ENCODE results near the gene ACP5.
"Not testable (repeated sequence)": the region's sequence is repeated elsewhere in the genome, so short reads cannot be mapped to it uniquely, and the experiment has no call there.

ACP5 gene

DNA sequence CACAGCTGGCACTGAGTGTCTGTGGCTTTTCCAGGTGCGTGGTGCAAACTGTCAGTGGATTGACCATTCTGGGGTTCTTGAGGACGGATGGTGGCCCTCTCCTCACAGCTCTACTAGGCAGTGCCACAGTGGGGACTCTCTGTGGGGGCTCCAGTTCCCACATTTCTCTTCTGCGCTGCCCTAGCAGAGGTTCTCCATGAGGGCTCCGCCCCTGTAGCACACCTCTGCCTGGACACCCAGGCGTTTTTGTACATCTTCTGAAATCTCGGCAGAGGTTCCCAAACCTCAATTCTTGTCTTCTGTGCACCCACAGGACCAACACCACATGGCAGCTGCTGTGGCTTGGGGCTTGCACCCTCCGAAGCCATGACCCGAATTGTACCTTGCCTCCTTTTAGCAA is 29.0 kb upstream of the ACP5 start:
- Histone ChIP-seq H2AK5ac (ENCODE audit: low read length, severe bottlenecking) (no peak overlapping the region), H2BK120ac (ENCODE audit: low read depth, low read length) (no peak overlapping the region), H3K36me3 (ENCODE audit: control insufficient read depth in 1 of 2, insufficient read depth in 2 of 2, low read depth in 1 of 2, low read length in 2 of 2) (peaks cover 28 to 38% of the 10 kb centered on the region in 2 experiments), H2BK5ac (ENCODE audit: low read depth, low read length, poor library complexity, severe bottlenecking) (no peak overlapping the region), H2BK12ac (ENCODE audit: low read length in 2 of 2) (no peak overlapping the region), H3K9ac (ENCODE audit: low read length) (no peak overlapping the region), H3K79me1 (replicated peaks; ENCODE audit: low read length, poor library complexity, severe bottlenecking) (peaks cover 10% of the 10 kb centered on the region), H3K27ac (ENCODE audit: low read length, poor library complexity, severe bottlenecking) (no peak overlapping the region), H2BK15ac (ENCODE audit: low read depth, poor library complexity, severe bottlenecking) (no peak overlapping the region), H3K14ac (ENCODE audit: low read length in 2 of 2) (no peak overlapping the region), H3K27me3 (ENCODE audit: control insufficient read depth in 1 of 2, insufficient read depth in 1 of 2, low read length in 2 of 2) (no peaks in the 10 kb centered on the region), H3K23ac (ENCODE audit: low read length in 2 of 2) (no peak overlapping the region), H2AFZ (ENCODE audit: low read depth, low read length) (no peak overlapping the region), H4K8ac (ENCODE audit: low read length) (no peak overlapping the region), H3K4me2 (ENCODE audit: low read length, poor library complexity, severe bottlenecking) (no peak overlapping the region), H3K4ac (ENCODE audit: low read depth in 1 of 2, low read length in 2 of 2) (no peak overlapping the region), H4K91ac (ENCODE audit: low read length) (no peak overlapping the region), H3K18ac (ENCODE audit: low read depth in 1 of 2, low read length in 2 of 2) (no peak overlapping the region), H3K4me3 (ENCODE audit: insufficient read depth in 1 of 2, low read depth in 1 of 2, low read length in 2 of 2) (no peak overlapping the region), H3K9me3 (ENCODE audit: control insufficient read depth, low read length) (peaks cover 4% of the 10 kb centered on the region), H3K4me1 (ENCODE audit: control insufficient read depth, insufficient read depth, low read depth, low read length) (no peaks in the 10 kb centered on the region)
- 97% methylated on average over 8 of the region's 8 CpGs for WGBS
- DNase-seq = no peak

DNA sequence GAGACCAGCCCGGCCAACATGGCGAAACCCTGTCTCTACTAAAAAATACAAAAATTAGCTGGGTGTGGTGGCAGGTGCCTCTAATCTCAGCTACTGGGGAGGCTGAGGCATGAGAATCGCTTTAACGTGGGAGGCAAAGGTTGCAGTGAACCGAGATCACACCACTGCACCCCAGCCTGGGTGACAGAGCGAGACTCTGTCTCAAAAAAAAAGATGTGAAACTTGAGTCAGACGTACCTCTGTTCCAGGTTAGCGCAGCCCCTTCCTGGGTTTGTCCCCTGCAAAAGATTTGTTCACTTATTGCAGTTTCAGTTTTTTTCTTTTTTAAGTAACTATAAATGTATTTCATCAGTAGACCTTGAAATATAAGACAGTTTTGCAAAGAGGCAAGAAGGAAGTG is 22.3 kb upstream of the ACP5 start:
- H2AFZ ChIP-seq (ENCODE audit: low read depth, low read length); H4K91ac ChIP-seq (ENCODE audit: low read length); H3K4me1 ChIP-seq (ENCODE audit: control insufficient read depth, insufficient read depth, low read depth, low read length); H2BK5ac ChIP-seq (ENCODE audit: low read depth, low read length, poor library complexity, severe bottlenecking); H3K18ac ChIP-seq (ENCODE audit: low read depth in 1 of 2, low read length in 2 of 2); H3K4me3 ChIP-seq (ENCODE audit: insufficient read depth in 1 of 2, low read depth in 1 of 2, low read length in 2 of 2); H3K14ac ChIP-seq (ENCODE audit: low read length in 2 of 2); H3K79me1 ChIP-seq (replicated peaks; ENCODE audit: low read length, poor library complexity, severe bottlenecking); H2BK120ac ChIP-seq (ENCODE audit: low read depth, low read length); H2AK5ac ChIP-seq (ENCODE audit: low read length, severe bottlenecking); H3K27ac ChIP-seq (ENCODE audit: low read length, poor library complexity, severe bottlenecking); H3K23ac ChIP-seq (ENCODE audit: low read length in 2 of 2); H4K8ac ChIP-seq (ENCODE audit: low read length); H2BK15ac ChIP-seq (ENCODE audit: low read depth, poor library complexity, severe bottlenecking); H2BK12ac ChIP-seq (ENCODE audit: low read length in 2 of 2); DNase-seq; H3K4ac ChIP-seq (ENCODE audit: low read depth in 1 of 2, low read length in 2 of 2); H3K9me3 ChIP-seq (ENCODE audit: control insufficient read depth, low read length); H3K9ac ChIP-seq (ENCODE audit: low read length); H3K4me2 ChIP-seq (ENCODE audit: low read length, poor library complexity, severe bottlenecking); H3K27me3 ChIP-seq (ENCODE audit: control insufficient read depth in 1 of 2, insufficient read depth in 1 of 2, low read length in 2 of 2): not testable (repeated sequence)
- H3K36me3 ChIP-seq (ENCODE audit: control insufficient read depth in 1 of 2, insufficient read depth in 2 of 2, low read depth in 1 of 2, low read length in 2 of 2) = peaks cover 16 to 27% of the 10 kb centered on the region in 2 experiments
- WGBS = 99% methylated on average over 7 of the region's 8 CpGs

DNA sequence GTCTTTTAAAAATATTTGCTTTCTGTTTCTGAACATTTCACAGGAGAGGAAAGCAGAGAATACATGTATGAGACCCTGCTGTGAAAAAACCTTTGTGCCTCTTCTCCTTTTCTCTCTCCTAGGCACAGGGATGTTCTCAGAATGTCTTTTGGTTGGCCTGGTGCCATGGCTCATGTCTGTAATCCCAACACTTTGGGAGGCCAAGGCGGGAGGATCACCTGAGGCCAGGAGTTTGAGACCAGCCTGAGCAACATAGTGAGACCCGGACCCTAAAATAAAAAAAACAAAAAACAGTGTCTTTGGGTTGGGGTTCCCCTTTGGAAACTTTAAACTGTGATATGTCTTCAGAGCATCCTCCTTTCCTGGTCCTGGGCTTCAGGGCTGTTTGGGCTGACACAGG is 21.3 kb upstream of the ACP5 start:
- no peak overlapping the region for H3K27ac ChIP-seq (ENCODE audit: low read length, poor library complexity, severe bottlenecking)
- H3K4me3 ChIP-seq (ENCODE audit: insufficient read depth in 1 of 2, low read depth in 1 of 2, low read length in 2 of 2) = peak overlapping the region in 1 of 2 experiments; percentile 83
- H3K4me2 ChIP-seq (ENCODE audit: low read length, poor library complexity, severe bottlenecking) = peak overlapping the region; percentile 65
- peak overlapping the region; percentile 97 for H3K9ac ChIP-seq (ENCODE audit: low read length)
- no peaks in the 10 kb centered on the region for H3K9me3 ChIP-seq (ENCODE audit: control insufficient read depth, low read length)
- H2BK15ac ChIP-seq (ENCODE audit: low read depth, poor library complexity, severe bottlenecking) = no peak overlapping the region
- H2BK5ac ChIP-seq (ENCODE audit: low read depth, low read length, poor library complexity, severe bottlenecking) = no peak overlapping the region
- no peak overlapping the region for H3K18ac ChIP-seq (ENCODE audit: low read depth in 1 of 2, low read length in 2 of 2)
- H3K79me1 ChIP-seq (replicated peaks; ENCODE audit: low read length, poor library complexity, severe bottlenecking) = peaks cover 3% of the 10 kb centered on the region
- H2AFZ ChIP-seq (ENCODE audit: low read depth, low read length) = no peak overlapping the region
- H3K27me3 ChIP-seq (ENCODE audit: control insufficient read depth in 1 of 2, insufficient read depth in 1 of 2, low read length in 2 of 2) = no peaks in the 10 kb centered on the region
- no peak overlapping the region for H2BK120ac ChIP-seq (ENCODE audit: low read depth, low read length)
- no peak overlapping the region for H3K4ac ChIP-seq (ENCODE audit: low read depth in 1 of 2, low read length in 2 of 2)
- H4K91ac ChIP-seq (ENCODE audit: low read length) = no peak overlapping the region
- H3K23ac ChIP-seq (ENCODE audit: low read length in 2 of 2) = no peak overlapping the region
- peaks cover 7 to 21% of the 10 kb centered on the region in 2 experiments for H3K36me3 ChIP-seq (ENCODE audit: control insufficient read depth in 1 of 2, insufficient read depth in 2 of 2, low read depth in 1 of 2, low read length in 2 of 2)
- 100% methylated on average over 2 of the region's 2 CpGs for WGBS
- no peak for DNase-seq
- H2BK12ac ChIP-seq (ENCODE audit: low read length in 2 of 2) = no peak overlapping the region
- no peak overlapping the region for H3K14ac ChIP-seq (ENCODE audit: low read length in 2 of 2)
- H3K4me1 ChIP-seq (ENCODE audit: control insufficient read depth, insufficient read depth, low read depth, low read length) = peaks cover 6% of the 10 kb centered on the region
- H2AK5ac ChIP-seq (ENCODE audit: low read length, severe bottlenecking) = no peak overlapping the region
- H4K8ac ChIP-seq (ENCODE audit: low read length) = no peak overlapping the region

DNA sequence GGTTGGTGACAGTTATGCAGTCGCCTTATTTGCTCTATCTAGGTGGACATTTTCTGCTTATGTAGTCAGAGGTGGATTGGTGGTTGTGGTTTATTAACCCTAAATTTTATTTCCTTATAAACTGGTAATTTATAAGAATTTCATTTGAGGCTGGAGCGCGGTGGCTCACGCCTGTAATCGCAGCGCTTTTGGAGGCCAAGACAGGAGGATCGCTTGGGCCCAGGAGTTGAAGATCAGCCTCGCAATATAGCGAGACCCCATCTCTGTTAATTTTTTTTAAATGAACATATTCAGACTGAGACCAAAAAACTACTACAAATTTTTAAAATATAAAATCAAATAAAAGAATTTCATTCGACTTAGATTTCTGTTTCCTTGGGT is 20.6 kb upstream of the ACP5 start:
- Histone ChIP-seq H2BK5ac (ENCODE audit: low read depth, low read length, poor library complexity, severe bottlenecking) (no peak overlapping the region), H3K14ac (ENCODE audit: low read length in 2 of 2) (peak overlapping the region in 1 of 2 experiments; percentile 94), H3K23ac (ENCODE audit: low read length in 2 of 2) (no peak overlapping the region), H3K4me1 (ENCODE audit: control insufficient read depth, insufficient read depth, low read depth, low read length) (peaks cover 6% of the 10 kb centered on the region), H4K8ac (ENCODE audit: low read length) (no peak overlapping the region), H3K4me2 (ENCODE audit: low read length, poor library complexity, severe bottlenecking) (peak overlapping the region; percentile 87), H2BK15ac (ENCODE audit: low read depth, poor library complexity, severe bottlenecking) (no peak overlapping the region), H3K27ac (ENCODE audit: low read length, poor library complexity, severe bottlenecking) (no peak overlapping the region), H3K9me3 (ENCODE audit: control insufficient read depth, low read length) (no peaks in the 10 kb centered on the region), H2AK5ac (ENCODE audit: low read length, severe bottlenecking) (peak overlapping the region; percentile 84), H2BK120ac (ENCODE audit: low read depth, low read length) (no peak overlapping the region), H3K36me3 (ENCODE audit: control insufficient read depth in 1 of 2, insufficient read depth in 2 of 2, low read depth in 1 of 2, low read length in 2 of 2) (peaks cover 7 to 19% of the 10 kb centered on the region in 2 experiments), H2BK12ac (ENCODE audit: low read length in 2 of 2) (no peak overlapping the region), H2AFZ (ENCODE audit: low read depth, low read length) (no peak overlapping the region), H3K9ac (ENCODE audit: low read length) (peak overlapping the region; percentile 97), H3K79me1 (replicated peaks; ENCODE audit: low read length, poor library complexity, severe bottlenecking) (peaks cover 3% of the 10 kb centered on the region), H3K27me3 (ENCODE audit: control insufficient read depth in 1 of 2, insufficient read depth in 1 of 2, low read length in 2 of 2) (no peaks in the 10 kb centered on the region), H4K91ac (ENCODE audit: low read length) (no peak overlapping the region), H3K4me3 (ENCODE audit: insufficient read depth in 1 of 2, low read depth in 1 of 2, low read length in 2 of 2) (peak overlapping the region; percentile 83 to 89), H3K4ac (ENCODE audit: low read depth in 1 of 2, low read length in 2 of 2) (peak overlapping the region in 1 of 2 experiments; percentile 99), H3K18ac (ENCODE audit: low read depth in 1 of 2, low read length in 2 of 2) (peak overlapping the region in 1 of 2 experiments; percentile 95)
- DNase-seq = peak; percentile 44
- WGBS = 81% methylated on average over 8 of the region's 10 CpGs
